GM19467 (cell line): Measurements from ENCODE around the gene CCDC177.

ENCODE experiments used
- ATAC-seq: cut with Tn5 transposase; IDR thresholded peaks from one replicate; pipeline ENCODE4 v1.9.1; 2021; ENCODE audit warnings: mild to moderate bottlenecking, moderate library complexity; ENCODE audit not compliant: unreplicated experiment

CCDC177 gene

GRCh38 chr14:69532561-69533340 lies 41.9 kb downstream of the CCDC177 start:
- ATAC-seq = no peak

- no peak for ATAC-seq
Measured at GRCh38 chr14:69531135-69531534, 43.5 kb downstream of the CCDC177 start.

- ATAC-seq = no peak
Measured at GRCh38 chr14:69530095-69530494, 44.6 kb downstream of the CCDC177 start.

GRCh38 chr14:69529563-69529962 lies 45.1 kb downstream of the CCDC177 start:
- no peak for ATAC-seq

GRCh38 chr14:69528930-69529329 lies 45.7 kb downstream of the CCDC177 start:
- no peak for ATAC-seq

- no peak for ATAC-seq
Measured at GRCh38 chr14:69528143-69528542, 46.5 kb downstream of the CCDC177 start.

GRCh38 chr14:69527635-69528034 lies 47.0 kb downstream of the CCDC177 start:
- ATAC-seq = no peak

- no peak for ATAC-seq
Measured at GRCh38 chr14:69525896-69526295, 48.8 kb downstream of the CCDC177 start.

GRCh38 chr14:69522026-69522425 lies 52.6 kb downstream of the CCDC177 start:
- no peak for ATAC-seq
